Measurements from ENCODE around the gene EIF2D.

GRCh38 chr1:206559672-206559995 lies 52.6 kb downstream of the EIF2D start:
- TF ChIP-seq POLR2AphosphoS5 (IDR thresholded peaks at IDR 0.05; ENCODE audit: low read depth, low read length) (no peak), REST (IDR thresholded peaks at IDR 0.05; ENCODE audit: insufficient read depth in 1 of 2, low read depth in 2 of 2, low read length in 2 of 2) (no peak)

Measured in PFSK-1 (cell line).